Keratinocyte (primary cell): ENCODE data around the gene SLC7A14. TPM values are rescaled to one million over a fixed set of nuclear protein-coding genes. Genes with fewer than 3 reads are reported as not detected.

Experiments used
- DNase-seq: peaks from one replicate; pipeline ENCODE4 v3.0.0-alpha.2; 2011; ENCODE audit warnings: low read depth, missing footprints, low spot score
- FAIRE-seq: peaks from 2 replicates; lab custom pipeline; 2011; peaks lifted over from hg19 to GRCh38; lab: Jason Lieb, UNC
- H2AFZ ChIP-seq: 2 replicates; pipeline ENCODE4 v1.6.0; 2012; ENCODE audit warnings: low read length, control low read depth, inconsistent platforms; ENCODE audit not compliant: control insufficient read depth
- H3K27ac ChIP-seq: 2 replicates; pipeline ENCODE4 v1.5.1; 2011; ENCODE audit warnings: low read length; ENCODE audit not compliant: control insufficient read depth, insufficient read depth
- H3K27me3 ChIP-seq: 3 replicates; pipeline ENCODE4 v1.6.0; 2011; ENCODE audit warnings: low read length; ENCODE audit not compliant: control insufficient read depth, insufficient read depth; ENCODE audit errors: extremely low read depth
- H3K36me3 ChIP-seq, 2 experiments: 2 replicates in 1 of 2; 3 replicates in 1 of 2; pipeline ENCODE4 v1.5.1; 2011; ENCODE audit warnings: low read length in 2 of 2, mild to moderate bottlenecking in 1 of 2; ENCODE audit not compliant: control insufficient read depth in 2 of 2, insufficient read depth in 2 of 2; ENCODE audit errors: extremely low read depth in 1 of 2
- H3K4me1 ChIP-seq: 3 replicates; pipeline ENCODE4 v1.5.1; 2011; ENCODE audit warnings: low read length; ENCODE audit not compliant: control insufficient read depth, insufficient read depth; ENCODE audit errors: extremely low read depth
- H3K4me2 ChIP-seq: 3 replicates; pipeline ENCODE4 v1.6.0; 2011; ENCODE audit warnings: low read depth, low read length; ENCODE audit not compliant: control insufficient read depth, insufficient read depth; ENCODE audit errors: extremely low read depth
- H3K4me3 ChIP-seq, 3 experiments: fragments of 200-600 bp in 1 of 3; sonication (generic) in 1 of 3; 2 replicates in 2 of 3; 3 replicates in 1 of 3; pipeline ENCODE4 v1.5.1; 2011 to 2016; ENCODE audit warnings: low read length in 3 of 3, mild to moderate bottlenecking in 3 of 3, control low read depth in 2 of 3, inconsistent platforms in 1 of 3, low read depth in 1 of 3, mixed read lengths in 1 of 3, mixed run types in 1 of 3, moderate library complexity in 1 of 3; ENCODE audit not compliant: control insufficient read depth in 2 of 3, insufficient read depth in 2 of 3; ENCODE audit errors: extremely low read depth in 1 of 3
- H3K79me2 ChIP-seq: 2 replicates; pipeline ENCODE4 v1.6.0; 2012; ENCODE audit warnings: low read length; ENCODE audit not compliant: control insufficient read depth, insufficient read depth
- H3K9ac ChIP-seq: 3 replicates; pipeline ENCODE4 v1.6.0; 2011; ENCODE audit warnings: low read length; ENCODE audit not compliant: control insufficient read depth, insufficient read depth; ENCODE audit errors: extremely low read depth
- H3K9me1 ChIP-seq: 3 replicates; pipeline ENCODE4 v1.6.0; 2011; ENCODE audit warnings: low read length; ENCODE audit not compliant: control insufficient read depth, insufficient read depth; ENCODE audit errors: extremely low read depth
- H3K9me3 ChIP-seq: 2 replicates; pipeline ENCODE4 v1.5.1; 2012; ENCODE audit warnings: low read depth, low read length; ENCODE audit not compliant: control insufficient read depth
- H4K20me1 ChIP-seq: 3 replicates; pipeline ENCODE4 v1.6.0; 2011; ENCODE audit warnings: low read length; ENCODE audit not compliant: control insufficient read depth, insufficient read depth; ENCODE audit errors: extremely low read depth
- EZH2 ChIP-seq: IDR thresholded peaks from one replicate; pipeline ENCODE4 v1.6.1; 2012; ENCODE audit warnings: inconsistent platforms, mild to moderate bottlenecking, low read length, moderate library complexity
- dilution Hi-C: fragments of 300-500 bp; cut with MboI; formaldehyde crosslinking; loops from one replicate; pipeline ENCODE4 v1.7.0; 2020; ENCODE audit warnings: low sequenced_read_pairs; ENCODE audit not compliant: extremely low pct_ligation_motif_present
- polyA plus RNA-seq, 5 experiments: library from polyadenylated mRNA; depleted of rRNA in 3 of 5; stranded (reverse) in 3 of 5; stranded (forward) in 1 of 5; unstranded in 1 of 5; fragments of >200 nt; gene quantifications; 1 replicate in 1 of 5; 2 replicates in 3 of 5; 3 replicates in 1 of 5; pipeline versions ENCODE4 v1.2.1 to v1.2.3, GENCODE V29; 2011 to 2012; ENCODE audit warnings: missing spikeins in 2 of 5, low read depth in 1 of 5, low replicate concordance in 1 of 5
- TF ChIP-seq, protein P1 (sequence below), 3 experiments: IDR thresholded peaks in 1 of 3; conservative IDR thresholded peaks in 1 of 3; optimal IDR thresholded peaks in 1 of 3; 2 replicates in 2 of 3; 3 replicates in 1 of 3; pipeline versions ENCODE3 to v1.5.1; 2011; ENCODE audit warnings: low read length in 3 of 3, mild to moderate bottlenecking in 3 of 3, moderate library complexity in 2 of 3, control low read depth in 1 of 3, inconsistent platforms in 1 of 3; ENCODE audit not compliant: insufficient read depth in 2 of 3; ENCODE audit errors: extremely low read depth in 1 of 3

SLC7A14 gene
- polyA plus RNA-seq, 1 donor (not counting 4 experiments of a cell fraction or from before 2014, with no cell fraction given) = not detected

DNA sequence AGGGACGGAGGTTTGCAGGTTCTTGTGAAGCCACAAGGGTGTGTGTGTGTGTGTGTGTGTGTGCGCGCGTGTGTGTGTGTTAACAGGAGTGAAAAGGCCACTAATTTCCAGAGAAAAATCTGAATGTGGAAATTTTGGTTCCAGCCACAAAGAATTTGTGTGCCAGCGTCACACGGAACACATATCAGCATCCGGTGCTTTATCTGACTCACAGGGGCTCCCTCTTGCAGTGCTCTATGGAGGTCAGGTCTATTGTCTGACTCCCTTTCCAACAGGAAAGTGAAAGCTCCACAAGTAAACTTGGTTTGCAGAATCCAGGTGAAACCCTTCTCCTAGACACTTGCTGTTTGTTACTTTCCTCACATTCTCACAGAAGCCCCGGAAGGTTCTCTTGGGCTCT lies 161.0 kb downstream of the SLC7A14 start:
- H2AFZ ChIP-seq = no peak overlapping the region
- FAIRE-seq = no peak
- no peak for TF ChIP-seq EZH2
- TF ChIP-seq, protein P1, sequence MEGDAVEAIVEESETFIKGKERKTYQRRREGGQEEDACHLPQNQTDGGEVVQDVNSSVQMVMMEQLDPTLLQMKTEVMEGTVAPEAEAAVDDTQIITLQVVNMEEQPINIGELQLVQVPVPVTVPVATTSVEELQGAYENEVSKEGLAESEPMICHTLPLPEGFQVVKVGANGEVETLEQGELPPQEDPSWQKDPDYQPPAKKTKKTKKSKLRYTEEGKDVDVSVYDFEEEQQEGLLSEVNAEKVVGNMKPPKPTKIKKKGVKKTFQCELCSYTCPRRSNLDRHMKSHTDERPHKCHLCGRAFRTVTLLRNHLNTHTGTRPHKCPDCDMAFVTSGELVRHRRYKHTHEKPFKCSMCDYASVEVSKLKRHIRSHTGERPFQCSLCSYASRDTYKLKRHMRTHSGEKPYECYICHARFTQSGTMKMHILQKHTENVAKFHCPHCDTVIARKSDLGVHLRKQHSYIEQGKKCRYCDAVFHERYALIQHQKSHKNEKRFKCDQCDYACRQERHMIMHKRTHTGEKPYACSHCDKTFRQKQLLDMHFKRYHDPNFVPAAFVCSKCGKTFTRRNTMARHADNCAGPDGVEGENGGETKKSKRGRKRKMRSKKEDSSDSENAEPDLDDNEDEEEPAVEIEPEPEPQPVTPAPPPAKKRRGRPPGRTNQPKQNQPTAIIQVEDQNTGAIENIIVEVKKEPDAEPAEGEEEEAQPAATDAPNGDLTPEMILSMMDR (optimal IDR thresholded peaks at IDR 0.05 in 1 of 3, IDR thresholded peaks at IDR 0.05 in 1 of 3, conservative IDR thresholded peaks at IDR 0.05 in 1 of 3; ENCODE audit: extremely low read depth in 1 of 3, insufficient read depth in 2 of 3, low read length in 3 of 3) = no peak
- H3K9ac ChIP-seq = no peak overlapping the region
- dilution Hi-C loops = loop anchor here (10.0 kb wide), 1 partner anchor 430 kb away; no protein-coding TSS in a partner anchor
- H3K4me3 ChIP-seq = no peak overlapping the region
- no peaks in the 10 kb centered on the region for H3K36me3 ChIP-seq
- DNase-seq = no peak
- H4K20me1 ChIP-seq = no peaks in the 10 kb centered on the region
- H3K27ac ChIP-seq = no peak overlapping the region
- H3K27me3 ChIP-seq = peaks cover 8% of the 10 kb centered on the region
- no peak overlapping the region for H3K4me2 ChIP-seq
- no peaks in the 10 kb centered on the region for H3K4me1 ChIP-seq
- no peaks in the 10 kb centered on the region for H3K79me2 ChIP-seq
- no peaks in the 10 kb centered on the region for H3K9me1 ChIP-seq
- H3K9me3 ChIP-seq = no peaks in the 10 kb centered on the region

DNA sequence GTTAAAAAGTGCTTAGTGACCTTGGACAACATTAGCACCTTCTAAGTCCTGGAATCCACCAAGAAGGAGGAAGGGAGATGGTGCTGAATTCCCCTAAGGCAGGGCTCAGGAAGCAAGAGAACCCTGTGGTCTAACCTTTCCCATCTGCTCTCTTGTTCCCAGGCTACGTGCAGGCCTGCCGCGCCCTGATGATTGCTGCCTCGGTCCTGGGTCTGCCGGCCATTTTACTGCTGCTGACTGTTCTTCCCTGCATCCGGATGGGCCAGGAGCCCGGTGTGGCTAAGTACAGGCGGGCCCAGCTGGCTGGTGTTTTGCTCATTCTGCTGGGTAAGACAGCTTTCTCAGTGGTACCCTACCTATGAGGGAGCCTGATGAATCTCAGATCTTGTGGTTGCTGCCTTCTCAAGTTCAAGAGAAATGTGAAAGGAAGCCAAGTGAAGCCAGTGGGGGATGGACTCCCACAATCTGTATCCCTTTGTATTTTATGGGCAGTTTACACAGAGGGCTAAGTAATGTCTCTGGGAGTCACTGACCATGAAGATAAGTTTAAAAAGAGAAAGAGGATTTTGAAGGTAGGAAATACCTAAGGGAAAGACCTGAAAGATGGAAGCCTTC lies 162.8 kb downstream of the SLC7A14 start:
- Histone ChIP-seq H3K27ac (no peak overlapping the region), H3K4me2 (no peak overlapping the region), H3K4me3 (no peak overlapping the region), H3K36me3 (no peaks in the 10 kb centered on the region), H4K20me1 (no peaks in the 10 kb centered on the region), H3K27me3 (peaks cover 24% of the 10 kb centered on the region), H3K9me3 (no peaks in the 10 kb centered on the region), H3K79me2 (no peaks in the 10 kb centered on the region), H2AFZ (no peak overlapping the region), H3K9me1 (no peaks in the 10 kb centered on the region), H3K9ac (no peak overlapping the region), H3K4me1 (peaks cover 2% of the 10 kb centered on the region)
- FAIRE-seq (no peak), DNase-seq (no peak)
- dilution Hi-C loops = loop anchor here (10.0 kb wide), 1 partner anchor 432 kb away; no protein-coding TSS in a partner anchor
- TF ChIP-seq, protein P1 (optimal IDR thresholded peaks at IDR 0.05 in 1 of 3, IDR thresholded peaks at IDR 0.05 in 1 of 3, conservative IDR thresholded peaks at IDR 0.05 in 1 of 3; ENCODE audit: extremely low read depth in 1 of 3, insufficient read depth in 2 of 3, low read length in 3 of 3) = no peak
- no peak for TF ChIP-seq EZH2
